GM23248 (cell line): ENCODE measurements around the gene RTKN2.

Source experiments
- EZH2 ChIP-seq: fragments of 200-600 bp; sonication (generic); IDR thresholded peaks from 2 replicates; pipeline ENCODE4 v1.6.1; 2018; ENCODE audit warnings: antibody characterized with exemption, mild to moderate bottlenecking; ENCODE audit not compliant: insufficient read depth, poor library complexity, severe bottlenecking
- EZH2phosphoT487 ChIP-seq: fragments of 200-600 bp; sonication (generic); IDR thresholded peaks from 2 replicates; pipeline ENCODE4 v1.6.1; 2018; ENCODE audit warnings: antibody characterized with exemption, moderate library complexity, mild to moderate bottlenecking, low read depth; ENCODE audit not compliant: insufficient read depth

DNA sequence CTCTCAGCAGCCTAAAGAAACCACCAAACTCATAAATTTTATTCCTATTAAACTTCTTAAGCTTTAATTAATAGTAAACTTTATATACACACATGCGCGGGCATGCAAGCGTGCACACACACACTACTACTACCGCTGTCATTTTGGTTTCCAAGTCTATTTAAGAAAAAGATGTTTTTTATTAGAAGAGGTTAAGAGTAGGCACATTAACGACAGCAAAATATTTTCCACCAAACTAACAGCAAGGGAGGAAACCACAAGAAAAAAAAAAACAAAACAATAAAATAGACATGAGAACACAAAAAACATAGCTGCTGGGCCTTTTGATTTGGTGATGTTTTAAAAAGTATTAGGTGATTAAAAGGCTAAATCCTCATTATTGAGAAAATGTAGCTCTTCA, 28.6 kb downstream of the RTKN2 start:
- no peak for TF ChIP-seq EZH2
- no peak for TF ChIP-seq EZH2phosphoT487
